ENCODE results near the gene WDR35.
"Not testable (repeated sequence)": the region's sequence is repeated elsewhere in the genome, so short reads cannot be mapped to it uniquely, and the experiment has no call there.

Gene WDR35

GRCh38 chr2:19883971-19884720 lies 105.8 kb downstream of the WDR35 start:
- no peak for DNase-seq (ENCODE audit: low read depth)
- in situ Hi-C loops (cut with HindIII; ENCODE audit: low sequenced_read_pairs) = no loop called here
- no peak for TF ChIP-seq CTCF (IDR thresholded peaks at IDR 0.05; ENCODE audit: low read depth, low read length, missing control alignments)
- H3K4me3 ChIP-seq (ENCODE audit: low read depth, low read length) = no peak overlapping the region

- DNase-seq (ENCODE audit: low read depth) = no peak
- no peak overlapping the region for H3K4me3 ChIP-seq (ENCODE audit: low read depth, low read length)
- no peak for TF ChIP-seq CTCF (IDR thresholded peaks at IDR 0.05; ENCODE audit: low read depth, low read length, missing control alignments)
- in situ Hi-C loops (cut with HindIII; ENCODE audit: low sequenced_read_pairs) = no loop called here
These were observed 106.4 kb downstream of the WDR35 start for GRCh38 chr2:19883486-19883885.

- DNase-seq (ENCODE audit: low read depth) = no peak
- in situ Hi-C loops (cut with HindIII; ENCODE audit: low sequenced_read_pairs) = no loop called here
- no peak for TF ChIP-seq CTCF (IDR thresholded peaks at IDR 0.05; ENCODE audit: low read depth, low read length, missing control alignments)
- no peak overlapping the region for H3K4me3 ChIP-seq (ENCODE audit: low read depth, low read length)
These were observed 107.6 kb downstream of the WDR35 start for GRCh38 chr2:19882286-19882685.

GRCh38 chr2:19881908-19882265 lies 108.0 kb downstream of the WDR35 start:
- TF ChIP-seq CTCF (IDR thresholded peaks at IDR 0.05; ENCODE audit: low read depth, low read length, missing control alignments) = no peak
- no peak for DNase-seq (ENCODE audit: low read depth)
- H3K4me3 ChIP-seq (ENCODE audit: low read depth, low read length) = no peak overlapping the region
- in situ Hi-C loops (cut with HindIII; ENCODE audit: low sequenced_read_pairs) = no loop called here

DNA sequence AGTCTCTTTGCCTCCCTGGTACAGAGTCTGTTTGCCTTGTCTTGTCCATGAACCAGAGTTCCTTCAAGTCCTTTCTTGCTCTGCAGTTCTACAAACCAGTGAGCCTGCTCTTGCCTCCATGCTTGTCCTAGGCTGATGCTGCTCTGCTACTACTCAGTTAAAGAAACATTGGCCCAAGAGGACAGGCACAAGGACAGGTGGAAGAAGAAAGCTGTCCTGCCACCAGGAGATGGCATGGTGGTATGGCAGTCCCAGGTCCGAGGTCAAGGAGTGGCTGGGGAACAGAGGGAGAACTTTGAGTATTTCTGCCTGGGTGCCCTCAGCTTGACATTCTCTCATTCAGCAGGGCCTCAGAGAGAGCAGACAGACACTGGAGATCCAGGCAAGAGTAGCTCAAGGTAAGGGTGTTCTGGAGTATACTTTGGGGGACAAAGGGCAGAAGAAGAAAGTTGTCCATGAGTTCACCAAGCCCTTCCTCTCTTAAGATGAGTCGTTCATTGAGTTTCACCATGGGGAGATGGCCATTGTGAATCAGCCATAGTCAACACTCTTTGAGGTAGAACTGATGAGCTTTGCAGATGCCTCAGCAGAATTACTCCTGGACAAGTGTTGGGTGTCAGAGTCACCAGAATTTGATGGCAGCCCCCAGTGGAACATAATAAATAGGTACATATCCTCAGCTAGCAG lies 108.5 kb downstream of the WDR35 start:
- no peak for TF ChIP-seq CTCF (IDR thresholded peaks at IDR 0.05; ENCODE audit: low read depth, low read length, missing control alignments)
- no peak overlapping the region for H3K4me3 ChIP-seq (ENCODE audit: low read depth, low read length)
- in situ Hi-C loops (cut with HindIII; ENCODE audit: low sequenced_read_pairs) = no loop called here
- no peak for DNase-seq (ENCODE audit: low read depth)

DNA sequence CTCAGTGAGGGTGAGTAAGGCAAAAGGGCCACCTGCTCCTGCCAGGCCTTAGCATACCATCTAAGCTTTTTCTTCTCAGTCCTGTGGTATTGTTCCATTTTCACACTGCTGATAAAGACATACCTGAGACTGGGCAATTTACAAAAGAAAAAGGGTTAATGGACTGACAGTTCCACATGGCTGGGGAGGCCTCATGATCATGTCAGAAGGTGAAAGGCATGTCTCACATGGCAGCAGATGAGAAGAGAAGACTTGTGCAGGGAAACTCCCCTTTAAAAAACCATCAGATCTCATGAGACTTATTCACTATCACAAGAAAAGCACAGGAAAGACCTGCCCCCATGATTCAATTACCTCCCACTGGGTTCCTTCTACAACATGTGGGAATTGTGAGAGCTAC lies 109.7 kb downstream of the WDR35 start:
- H3K4me3 ChIP-seq (ENCODE audit: low read depth, low read length); in situ Hi-C loops (cut with HindIII; ENCODE audit: low sequenced_read_pairs); DNase-seq (ENCODE audit: low read depth): not testable (repeated sequence)

DNA sequence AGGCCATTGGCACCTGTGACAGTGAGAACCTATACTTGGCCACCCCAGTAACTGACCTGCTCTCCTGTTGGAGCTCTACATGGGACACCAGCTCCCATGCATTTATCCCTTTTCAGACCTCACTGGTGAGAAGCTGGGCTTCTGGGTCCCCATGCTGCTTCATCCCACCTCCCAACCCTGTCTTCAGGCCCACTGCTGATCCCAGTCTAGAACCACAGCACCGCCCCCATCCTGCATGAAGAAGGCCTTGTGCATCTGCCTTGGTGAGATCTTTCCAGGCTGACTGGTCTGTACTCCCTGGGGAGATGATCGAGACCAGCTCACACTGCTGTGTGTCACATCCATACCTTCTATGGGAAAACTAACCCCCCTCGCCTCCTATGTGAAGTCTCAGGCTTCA lies 110.8 kb downstream of the WDR35 start:
- H3K4me3 ChIP-seq (ENCODE audit: low read depth, low read length) = no peak overlapping the region
- TF ChIP-seq CTCF (IDR thresholded peaks at IDR 0.05; ENCODE audit: low read depth, low read length, missing control alignments) = no peak
- in situ Hi-C loops (cut with HindIII; ENCODE audit: low sequenced_read_pairs) = no loop called here
- no peak for DNase-seq (ENCODE audit: low read depth)

Measured in astrocyte of the cerebellum (primary cell).